SHP77 (cell line): ENCODE measurements around the gene BAD.
"Not testable (repeated sequence)": the region's sequence is repeated elsewhere in the genome, so short reads cannot be mapped to it uniquely, and the experiment has no call there.

ENCODE experiments used
- DNase-seq, 2 experiments: peaks; one replicate each; lab custom pipeline; 2025; lab: John Stamatoyannopoulos, UW

The BAD gene

DNA sequence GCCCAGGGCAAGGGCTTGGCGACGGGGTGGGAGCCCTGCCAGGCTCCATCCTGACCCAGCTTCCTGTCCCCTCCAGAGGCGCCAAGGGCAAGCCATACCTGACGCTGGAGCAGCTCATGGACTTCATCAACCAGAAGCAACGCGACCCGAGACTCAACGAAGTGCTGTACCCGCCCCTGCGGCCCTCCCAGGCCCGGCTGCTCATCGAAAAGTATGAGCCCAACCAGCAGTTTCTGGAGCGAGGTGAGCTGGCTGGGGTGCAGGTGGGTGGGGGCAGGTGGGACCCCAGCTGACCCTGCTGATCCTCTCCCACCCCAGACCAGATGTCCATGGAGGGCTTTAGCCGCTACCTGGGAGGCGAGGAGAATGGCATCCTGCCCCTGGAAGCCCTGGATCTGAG, 28.2 kb downstream of the BAD start:
- no peak for DNase-seq

DNA sequence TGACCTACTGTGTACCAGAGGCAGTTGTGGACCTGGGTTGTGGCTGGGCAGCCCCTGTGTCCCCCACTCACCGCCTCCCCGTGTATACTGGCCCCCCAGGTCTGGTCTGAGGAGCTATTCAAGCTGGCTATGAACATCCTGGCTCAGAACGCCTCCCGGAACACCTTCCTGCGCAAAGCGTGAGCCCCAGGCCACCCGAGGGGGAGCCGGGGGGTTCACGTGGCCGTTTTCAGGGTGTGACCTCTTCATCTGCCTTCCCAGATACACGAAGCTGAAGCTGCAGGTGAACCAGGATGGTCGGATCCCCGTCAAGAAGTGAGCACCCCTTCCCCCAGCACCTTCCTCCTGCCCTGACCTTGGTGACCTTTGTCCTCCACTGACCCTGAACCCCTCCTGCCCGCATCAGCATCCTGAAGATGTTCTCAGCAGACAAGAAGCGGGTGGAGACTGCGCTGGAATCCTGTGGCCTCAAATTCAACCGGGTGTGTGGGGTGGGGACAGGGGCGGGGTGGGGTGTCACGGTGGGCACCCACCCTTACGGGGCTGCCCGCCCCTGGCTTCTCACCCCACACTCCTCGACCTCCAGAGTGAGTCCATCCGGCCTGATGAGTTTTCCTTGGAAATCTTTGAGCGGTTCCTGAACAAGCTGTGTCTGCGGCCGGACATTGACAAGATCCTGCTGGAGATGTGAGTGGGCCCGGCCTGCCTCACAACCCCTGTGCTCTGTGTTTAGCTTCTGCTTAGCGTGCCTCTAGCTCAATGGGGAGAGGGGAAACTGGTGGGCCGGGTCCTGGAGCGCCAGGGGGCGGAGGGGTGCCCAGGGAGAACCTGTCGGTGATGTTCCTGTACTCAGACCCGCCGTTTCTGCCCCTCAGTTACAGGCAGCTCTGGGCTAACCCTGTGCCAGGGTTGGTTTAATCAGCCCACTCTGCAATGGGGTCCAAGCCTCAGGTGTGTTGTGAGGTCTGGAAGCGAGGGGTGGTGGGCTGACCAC, 29.0 kb downstream of the BAD start:
- DNase-seq: no peak

DNA sequence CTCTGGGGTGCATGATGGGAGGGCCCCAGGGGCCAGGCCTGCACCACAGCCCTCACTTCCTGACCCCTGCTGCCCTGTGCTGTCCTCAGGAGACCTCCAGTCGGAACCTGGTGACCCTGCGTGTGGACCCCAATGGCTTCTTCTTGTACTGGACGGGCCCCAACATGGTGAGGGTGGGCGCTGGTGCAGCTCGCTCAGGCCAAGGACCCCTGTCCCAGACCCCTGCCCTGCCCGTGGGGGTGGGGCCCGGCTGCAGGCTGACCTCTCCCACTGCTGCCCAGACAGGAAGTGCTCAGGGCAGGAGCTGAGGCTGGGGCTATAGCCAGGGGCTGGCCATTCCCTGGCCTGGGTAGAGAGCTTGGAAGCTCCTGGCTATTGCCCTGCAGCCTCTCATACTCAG, 30.1 kb downstream of the BAD start:
- no peak for DNase-seq

DNA sequence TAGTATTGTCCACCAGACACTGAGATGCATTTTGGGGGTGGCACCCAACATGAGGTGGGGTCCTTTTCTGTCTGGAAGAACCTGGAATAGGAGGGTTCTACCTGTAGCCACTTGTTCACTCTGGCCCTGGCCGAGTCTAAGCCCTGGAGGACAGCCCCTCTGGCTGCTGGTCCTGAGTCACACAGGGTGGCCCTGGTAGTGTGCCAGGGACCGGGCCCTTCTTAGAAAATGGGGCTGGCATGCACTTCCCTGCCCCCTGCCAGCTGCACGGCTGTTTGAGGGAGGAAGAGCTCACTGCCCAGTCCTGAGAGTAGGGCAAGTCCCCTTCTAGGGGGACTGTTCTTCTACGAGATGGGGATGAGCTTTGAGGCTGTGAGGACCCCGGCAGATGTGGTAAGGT, 31.0 kb downstream of the BAD start:
- DNase-seq: no peak

GRCh38 chr11:64253043-64253442, 31.4 kb downstream of the BAD start:
- no peak for DNase-seq

GRCh38 chr11:64252003-64252872, 32.2 kb downstream of the BAD start:
- DNase-seq: no peak

DNA sequence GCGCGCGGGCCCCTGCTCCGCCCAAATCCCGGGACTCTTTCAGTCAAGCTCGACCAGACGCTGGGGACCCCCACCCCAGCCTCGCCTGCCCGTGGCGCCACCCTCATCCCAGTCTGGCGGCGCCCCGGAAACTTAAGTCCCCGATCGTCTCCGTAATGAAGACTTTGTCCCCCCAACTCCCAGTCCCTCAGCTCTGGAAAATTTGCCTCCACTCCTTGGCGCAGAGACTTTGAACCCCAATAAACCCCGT, 32.8 kb downstream of the BAD start:
- DNase-seq: no peak

- no peak for DNase-seq
Measured at GRCh38 chr11:64251016-64251752, 33.3 kb downstream of the BAD start, which contains the start of gene PLCB3. Gene PLCB3, plus strand, starts transcription at chr11:64251530. Its CDS starts 120 bp downstream, at chr11:64251650.

- no peak for DNase-seq
Measured at GRCh38 chr11:64250415-64251015, 34.0 kb downstream of the BAD start.

DNA sequence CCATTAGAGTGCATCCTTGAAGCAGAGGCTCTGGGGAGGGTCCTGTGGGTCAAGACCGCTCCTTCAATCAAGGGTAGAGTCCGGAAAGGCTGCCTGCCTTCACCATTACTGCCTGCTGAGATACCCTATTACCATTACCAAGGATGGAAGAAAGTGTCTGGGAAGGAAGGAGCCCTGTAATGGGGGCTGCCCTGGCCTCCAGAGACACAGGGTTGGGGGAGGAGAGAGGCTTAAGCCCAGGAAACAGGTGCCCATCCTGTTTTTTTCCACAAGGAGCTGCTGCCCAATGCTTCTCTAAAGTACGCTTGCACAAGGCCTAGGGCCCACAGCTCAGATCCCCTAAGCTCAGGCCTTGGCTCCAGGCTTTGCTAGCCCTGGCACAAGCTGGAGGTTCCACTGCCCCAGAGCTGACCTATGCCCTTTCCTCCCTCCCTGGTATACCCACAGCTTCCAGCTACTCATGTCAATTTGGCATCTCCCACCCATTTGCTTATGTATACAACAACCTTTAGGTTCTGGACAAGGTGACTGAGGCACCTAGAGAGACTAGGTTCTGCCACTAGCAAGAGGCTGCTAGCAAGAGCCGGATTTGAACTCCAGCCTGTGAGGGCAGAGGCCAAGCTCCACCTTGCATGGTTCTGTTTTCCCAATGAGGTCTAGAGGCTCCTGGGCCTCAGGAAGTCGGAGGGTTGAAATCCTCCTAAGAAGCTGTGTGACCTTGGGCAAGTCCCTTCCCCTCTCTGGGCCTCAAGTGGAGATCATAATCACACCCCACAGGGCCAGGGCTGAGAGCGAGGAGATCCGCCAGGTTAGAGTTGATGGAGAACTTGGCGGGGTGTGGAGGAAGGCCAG, 34.7 kb downstream of the BAD start:
- DNase-seq: no peak

DNA sequence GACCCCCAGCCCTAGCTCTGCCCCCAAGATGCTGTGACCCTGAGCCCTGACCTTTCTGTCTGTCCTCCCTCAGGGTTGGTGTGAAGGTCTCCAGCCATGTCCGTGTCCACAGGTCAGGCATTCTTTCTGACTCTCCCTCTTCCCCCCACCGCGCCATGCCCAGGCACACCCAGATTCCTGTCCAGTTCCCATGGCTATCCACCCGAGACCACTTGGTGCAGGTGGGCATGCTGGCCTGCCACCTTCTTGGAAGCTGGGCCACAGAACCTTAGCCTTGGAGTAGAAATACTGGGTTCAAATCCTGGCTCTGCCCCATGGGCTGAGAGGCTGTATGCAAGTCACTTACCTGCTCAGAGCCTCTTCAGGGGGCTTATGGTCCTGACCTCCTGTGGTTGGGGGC, 35.4 kb downstream of the BAD start:
- DNase-seq: no peak

GRCh38 chr11:64248578-64248977, 35.9 kb downstream of the BAD start:
- no peak for DNase-seq

DNA sequence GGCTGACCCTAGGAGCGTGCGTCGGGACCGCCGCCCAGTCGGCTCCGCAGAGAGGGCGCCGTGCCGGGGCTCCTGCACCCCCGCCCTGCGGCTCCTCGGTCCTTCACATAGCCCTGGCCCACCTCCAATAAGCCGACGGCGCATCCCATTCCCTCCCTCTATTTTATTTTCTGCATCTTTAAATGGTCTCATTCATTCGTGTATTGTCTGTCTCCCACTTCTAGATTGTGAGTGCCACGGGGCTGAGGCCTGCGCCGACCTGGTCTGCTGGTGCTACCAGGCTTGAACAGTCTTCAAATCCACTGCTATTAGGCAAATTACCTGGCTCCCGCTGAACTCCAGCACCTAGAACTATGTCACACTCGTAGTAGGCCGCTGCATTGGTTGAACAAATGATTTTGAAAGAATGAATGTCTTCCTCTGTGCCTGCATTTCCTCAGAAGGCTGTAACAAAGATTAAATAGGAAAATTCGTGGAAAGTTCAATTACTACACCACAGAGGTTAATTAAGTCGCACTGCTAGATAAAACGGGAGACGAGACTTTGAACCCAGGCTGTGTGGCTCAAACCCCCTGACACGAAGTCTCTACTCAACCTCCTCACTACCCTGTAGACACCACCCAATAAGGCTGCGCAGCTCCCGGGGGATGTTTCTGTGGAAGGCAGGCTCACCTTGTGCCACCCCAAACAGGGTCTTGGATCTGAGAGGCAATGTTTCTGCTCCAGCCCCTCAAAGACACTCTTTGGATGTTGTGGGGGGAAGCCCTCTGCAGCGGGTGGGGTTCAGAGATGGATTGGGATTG, 36.5 kb downstream of the BAD start:
- DNase-seq: no peak

GRCh38 chr11:64246871-64247728, 37.4 kb downstream of the BAD start, which contains the start of gene PPP1R14B:
Gene PPP1R14B, minus strand, starts transcription at chr11:64246943. Its CDS starts 270 bp downstream, at chr11:64246673.
- peak; percentile 89 to 92 for DNase-seq

DNA sequence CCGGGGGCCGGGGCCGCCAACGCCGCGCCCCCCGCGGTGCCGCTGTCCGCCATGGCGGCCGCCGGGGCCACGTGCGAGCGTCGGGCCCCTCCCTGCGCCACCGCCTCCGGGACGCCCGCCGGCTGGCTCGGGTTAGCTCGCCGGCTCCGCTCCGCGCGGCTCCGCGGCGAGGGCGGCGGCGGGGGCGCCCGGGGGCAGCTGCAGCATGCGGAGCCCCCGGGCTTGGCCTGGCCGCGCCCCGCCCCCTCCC, 37.9 kb downstream of the BAD start:
- not testable (repeated sequence) for DNase-seq

DNA sequence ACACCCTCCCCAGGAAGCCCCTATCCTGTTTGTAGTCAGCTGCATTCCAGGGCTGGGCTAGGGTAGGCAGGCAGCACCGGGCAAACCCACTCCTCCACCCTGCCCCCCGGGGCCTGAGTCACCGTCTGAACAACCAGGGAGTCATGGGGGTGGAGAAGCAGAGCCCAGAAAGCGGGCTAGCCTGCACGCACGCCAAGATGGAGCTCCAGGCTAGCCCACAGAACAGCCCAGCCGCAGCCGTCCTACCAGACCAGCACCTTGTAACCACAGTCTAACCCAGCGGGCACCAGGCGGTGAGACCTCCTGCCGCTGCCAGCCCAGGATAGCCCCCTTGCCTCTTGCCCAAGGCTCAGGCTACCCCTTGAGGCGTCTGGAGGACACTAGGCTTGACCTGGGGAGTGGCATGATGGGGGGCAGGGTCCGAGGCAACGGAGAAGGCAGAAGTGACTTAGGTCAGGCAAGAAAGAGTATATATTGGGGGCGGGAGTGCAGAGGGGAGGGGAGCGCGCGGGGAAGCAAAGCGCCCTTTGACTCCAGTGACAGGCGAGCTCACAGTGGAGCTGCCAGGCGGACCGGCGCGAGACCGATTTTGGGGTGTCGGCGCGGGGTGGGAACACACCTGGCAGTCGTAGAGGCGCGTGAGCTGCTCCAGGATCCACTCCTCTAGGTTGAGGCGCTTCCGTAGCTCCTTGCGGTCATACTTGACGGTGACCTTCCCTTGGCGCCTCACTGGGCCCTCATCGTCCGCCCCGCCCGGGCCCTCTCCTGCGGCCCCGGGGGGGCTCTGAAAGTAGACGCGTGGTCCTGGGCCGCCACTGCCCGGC, 38.5 kb downstream of the BAD start:
- DNase-seq: peak in 1 of 2 experiments; percentile 51

- DNase-seq: no peak
Measured at GRCh38 chr11:64245401-64245796, 39.1 kb downstream of the BAD start.

DNA sequence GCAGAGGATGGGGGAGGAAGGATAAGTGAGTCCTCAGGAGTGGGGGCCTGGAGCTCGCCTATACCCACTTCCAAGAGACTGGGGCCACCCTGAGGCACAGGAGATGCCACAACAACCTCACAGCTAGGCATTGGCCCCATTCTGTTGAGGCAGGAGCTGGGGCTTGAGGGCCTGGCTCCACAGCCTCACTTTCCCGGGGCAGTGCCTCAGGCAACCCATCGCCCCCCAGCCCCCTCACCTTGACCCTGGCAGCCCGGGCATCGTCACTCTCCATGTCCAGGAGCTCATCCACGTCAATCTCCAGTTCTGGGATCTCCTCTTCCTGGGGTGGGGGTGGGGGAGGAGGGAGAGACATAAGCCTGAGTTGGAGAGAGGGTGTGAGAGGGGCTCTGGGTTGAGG, 39.5 kb downstream of the BAD start:
- no peak for DNase-seq
